ENCODE measurements around the gene SLC38A3. TPM values are rescaled to one million over a fixed set of nuclear protein-coding genes. Genes with fewer than 3 reads are reported as not detected.
A peak's percentile ranks its signal among the peaks of the same experiment; 100 is the strongest.

The SLC38A3 gene
- total RNA-seq, 2 donors from 2014 or later = 2.4 to 7.9 TPM

DNA sequence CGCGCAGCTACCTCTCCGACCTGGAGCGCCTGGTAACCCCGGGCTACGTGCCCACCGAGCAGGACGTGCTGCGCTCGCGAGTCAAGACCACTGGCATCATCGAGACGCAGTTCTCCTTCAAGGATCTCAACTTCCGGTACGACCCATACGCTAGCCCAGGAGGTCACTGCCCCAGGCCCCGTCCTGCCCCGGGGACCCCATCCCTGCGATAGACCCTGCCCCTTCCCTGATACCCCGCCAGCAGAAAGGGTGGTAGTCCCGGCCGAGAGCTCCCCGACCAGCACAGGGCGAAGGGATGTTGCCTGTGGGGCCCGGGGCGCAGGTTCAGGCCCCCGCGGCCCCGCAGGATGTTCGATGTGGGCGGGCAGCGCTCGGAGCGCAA is 11.3 kb upstream of the SLC38A3 start:
- Histone ChIP-seq H3K27ac (no peak overlapping the region), H3K27me3 (peaks cover 11 to 16% of the 10 kb centered on the region in 2 donors), H3K36me3 (no peaks in the 10 kb centered on the region), H3K4me1 (peaks cover 0 to 25% of the 10 kb centered on the region in 2 donors), H3K9me3 (no peaks in the 10 kb centered on the region), H3K4me3 (peak overlapping the region in 1 of 2 donors; percentile 1)
- TF ChIP-seq, protein P1, sequence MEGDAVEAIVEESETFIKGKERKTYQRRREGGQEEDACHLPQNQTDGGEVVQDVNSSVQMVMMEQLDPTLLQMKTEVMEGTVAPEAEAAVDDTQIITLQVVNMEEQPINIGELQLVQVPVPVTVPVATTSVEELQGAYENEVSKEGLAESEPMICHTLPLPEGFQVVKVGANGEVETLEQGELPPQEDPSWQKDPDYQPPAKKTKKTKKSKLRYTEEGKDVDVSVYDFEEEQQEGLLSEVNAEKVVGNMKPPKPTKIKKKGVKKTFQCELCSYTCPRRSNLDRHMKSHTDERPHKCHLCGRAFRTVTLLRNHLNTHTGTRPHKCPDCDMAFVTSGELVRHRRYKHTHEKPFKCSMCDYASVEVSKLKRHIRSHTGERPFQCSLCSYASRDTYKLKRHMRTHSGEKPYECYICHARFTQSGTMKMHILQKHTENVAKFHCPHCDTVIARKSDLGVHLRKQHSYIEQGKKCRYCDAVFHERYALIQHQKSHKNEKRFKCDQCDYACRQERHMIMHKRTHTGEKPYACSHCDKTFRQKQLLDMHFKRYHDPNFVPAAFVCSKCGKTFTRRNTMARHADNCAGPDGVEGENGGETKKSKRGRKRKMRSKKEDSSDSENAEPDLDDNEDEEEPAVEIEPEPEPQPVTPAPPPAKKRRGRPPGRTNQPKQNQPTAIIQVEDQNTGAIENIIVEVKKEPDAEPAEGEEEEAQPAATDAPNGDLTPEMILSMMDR (IDR thresholded peaks at IDR 0.05) = no peak
- no peak for DNase-seq (ENCODE audit: low spot score)

DNA sequence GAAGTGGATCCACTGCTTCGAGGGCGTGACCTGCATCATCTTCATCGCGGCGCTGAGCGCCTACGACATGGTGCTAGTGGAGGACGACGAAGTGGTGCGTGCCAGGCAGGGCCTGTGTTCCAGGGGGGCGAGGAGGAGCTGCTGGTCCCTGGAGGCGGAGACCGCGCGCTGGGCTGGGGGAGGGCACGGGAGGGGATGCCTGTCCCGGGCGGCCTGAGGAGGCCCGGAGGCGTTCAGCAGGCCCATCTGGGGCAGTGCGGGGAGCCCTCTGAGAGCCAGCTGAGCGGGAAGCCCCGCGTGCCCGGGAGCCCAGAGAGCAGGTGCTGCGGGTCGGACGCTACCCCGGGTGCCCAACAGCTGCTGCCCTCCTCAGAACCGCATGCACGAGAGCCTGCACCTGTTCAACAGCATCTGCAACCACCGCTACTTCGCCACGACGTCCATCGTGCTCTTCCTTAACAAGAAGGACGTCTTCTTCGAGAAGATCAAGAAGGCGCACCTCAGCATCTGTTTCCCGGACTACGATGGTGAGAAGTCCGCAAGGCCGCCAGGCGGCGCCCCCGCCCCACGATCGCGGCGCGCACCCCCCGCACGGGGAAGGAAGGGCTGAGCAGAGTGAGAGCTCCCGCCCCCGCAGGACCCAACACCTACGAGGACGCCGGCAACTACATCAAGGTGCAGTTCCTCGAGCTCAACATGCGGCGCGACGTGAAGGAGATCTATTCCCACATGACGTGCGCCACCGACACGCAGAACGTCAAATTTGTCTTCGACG is 10.8 kb upstream of the SLC38A3 start:
- Histone ChIP-seq H3K4me3 (peak overlapping the region in 1 of 2 donors; percentile 1), H3K27me3 (peaks cover 11 to 16% of the 10 kb centered on the region in 2 donors)
- DNase-seq (ENCODE audit: low spot score) = peak; percentile 67

GRCh38 chr3:50194903-50195500 is 10.1 kb upstream of the SLC38A3 start:
- Histone ChIP-seq H3K9me3 (no peaks in the 10 kb centered on the region), H3K36me3 (no peaks in the 10 kb centered on the region), H3K27me3 (peaks cover 11 to 16% of the 10 kb centered on the region in 2 donors), H3K4me3 (no peak overlapping the region), H3K27ac (no peak overlapping the region), H3K4me1 (peaks cover 0 to 25% of the 10 kb centered on the region in 2 donors)
- TF ChIP-seq, protein P1 (IDR thresholded peaks at IDR 0.05) = no peak
- DNase-seq (ENCODE audit: low spot score) = no peak

More for the DNA sequence above, 10.8 kb upstream of the SLC38A3 start:
- Histone ChIP-seq H3K27ac (no peak overlapping the region), H3K9me3 (no peaks in the 10 kb centered on the region), H3K4me1 (peaks cover 0 to 25% of the 10 kb centered on the region in 2 donors), H3K36me3 (no peaks in the 10 kb centered on the region)
- TF ChIP-seq, protein P1 (IDR thresholded peaks at IDR 0.05) = peak; percentile 68 to 86

GRCh38 chr3:50195501-50196252 is 9.4 kb upstream of the SLC38A3 start:
- no peak for DNase-seq (ENCODE audit: low spot score)
- H3K27me3 ChIP-seq = peaks cover 11 to 16% of the 10 kb centered on the region in 2 donors
- TF ChIP-seq, protein P1 (IDR thresholded peaks at IDR 0.05) = no peak

GRCh38 chr3:50196253-50196801 is 8.7 kb upstream of the SLC38A3 start:
- Histone ChIP-seq H3K36me3 (no peaks in the 10 kb centered on the region), H3K4me3 (no peak overlapping the region), H3K27ac (no peak overlapping the region), H3K4me1 (peaks cover 0 to 25% of the 10 kb centered on the region in 2 donors), H3K27me3 (peaks cover 11 to 16% of the 10 kb centered on the region in 2 donors), H3K9me3 (no peaks in the 10 kb centered on the region)
- no peak for DNase-seq (ENCODE audit: low spot score)
- TF ChIP-seq, protein P1 (IDR thresholded peaks at IDR 0.05) = no peak

More at GRCh38 chr3:50195501-50196252, 9.4 kb upstream of the SLC38A3 start:
- Histone ChIP-seq H3K27ac (no peak overlapping the region), H3K9me3 (no peaks in the 10 kb centered on the region), H3K36me3 (no peaks in the 10 kb centered on the region), H3K4me3 (no peak overlapping the region), H3K4me1 (peaks cover 0 to 25% of the 10 kb centered on the region in 2 donors)
